ENCODE data around the gene OR1M1. TPM values are rescaled to one million over a fixed set of nuclear protein-coding genes. Genes with fewer than 3 reads are reported as not detected.

Gene OR1M1
- not detected for total RNA-seq

GRCh38 chr19:9086761-9087160 lies at the start of gene OR1M1:
OR1M1 (plus strand) TSS chr19:9087061; CDS start chr19:9093245, 6,184 bp downstream.

GRCh38 chr19:9107375-9107774 lies 20.5 kb downstream of the OR1M1 start, which contains the start of gene OR7G2:
OR7G2 (minus strand) TSS chr19:9107475; CDS start chr19:9103243, 4,232 bp downstream.

GRCh38 chr19:9115307-9115813 lies 28.5 kb downstream of the OR1M1 start, which contains the start of gene OR7G1:
OR7G1 (minus strand) TSS chr19:9115763; CDS start chr19:9115763, 0 bp downstream.

GRCh38 chr19:9126900-9127405 lies 40.1 kb downstream of the OR1M1 start, which contains the start of gene OR7G3:
OR7G3 (minus strand) TSS chr19:9126950; CDS start chr19:9126950, 0 bp downstream.

GRCh38 chr19:9140159-9140874 lies 53.5 kb downstream of the OR1M1 start, which contains the start of gene ZNF317:
ZNF317 (plus strand) TSS chr19:9140397; CDS start chr19:9156017, 15,620 bp downstream.

Other genes starting within 250 kb of the OR1M1 start
- 10.1 TPM for gene MUC16, start 76.7 kb upstream of the OR1M1 start, total RNA-seq
- gene OR7G2, start 20.4 kb downstream of the OR1M1 start, total RNA-seq = not detected
- gene OR7G1, start 28.7 kb downstream of the OR1M1 start, total RNA-seq = not detected
- gene OR7G3, start 39.9 kb downstream of the OR1M1 start, total RNA-seq = not detected
- 27.0 TPM for gene ZNF317, start 53.3 kb downstream of the OR1M1 start, total RNA-seq
- not detected for gene OR7D2, start 91.9 kb downstream of the OR1M1 start, total RNA-seq
- gene OR7D4, start 132.5 kb downstream of the OR1M1 start, total RNA-seq = not detected
- gene OR7E24, start 163.9 kb downstream of the OR1M1 start, total RNA-seq = not detected
- 31.4 TPM for gene ZNF699, start 222.8 kb downstream of the OR1M1 start, total RNA-seq
- 83.6 TPM for gene ZNF559, start 237.1 kb downstream of the OR1M1 start, total RNA-seq

Data from camera-type eye (tissue), 1 donor.